OCI-LY1 (cell line): ENCODE measurements around the gene BAD.
A peak's percentile ranks its signal among the peaks of the same experiment; 100 is the strongest.

Experiments used
- H2AFZ ChIP-seq: fragments of 200-600 bp; sonication (generic), shearing (Covaris generic); 2 replicates; pipeline ENCODE4 v1.6.0; 2014; ENCODE audit warnings: antibody characterized with exemption, mild to moderate bottlenecking, low read length
- H3F3A ChIP-seq: fragments of 200-600 bp; sonication (generic), shearing (Covaris generic); 2 replicates; pipeline ENCODE4 v1.6.0; 2014; ENCODE audit warnings: mild to moderate bottlenecking, antibody characterized with exemption, low read length, moderate library complexity; ENCODE audit not compliant: insufficient read depth
- H3K27ac ChIP-seq: fragments of 200-600 bp; sonication (generic); 2 replicates; pipeline ENCODE4 v1.5.1; 2014; ENCODE audit warnings: low read length, mixed run types, mild to moderate bottlenecking, low read depth; ENCODE audit not compliant: poor library complexity, severe bottlenecking
- H3K27me3 ChIP-seq: fragments of 200-600 bp; sonication (generic); 2 replicates; pipeline ENCODE4 v1.6.0; 2014; ENCODE audit warnings: antibody characterized with exemption, mild to moderate bottlenecking, low read length, moderate library complexity; ENCODE audit not compliant: insufficient read depth
- H3K36me3 ChIP-seq: fragments of 200-600 bp; sonication (generic); 2 replicates; pipeline ENCODE4 v1.6.1; 2014; ENCODE audit warnings: mild to moderate bottlenecking, antibody characterized with exemption, low read length, moderate library complexity, mixed read lengths; ENCODE audit not compliant: insufficient read depth
- H3K4me1 ChIP-seq: fragments of 200-600 bp; sonication (generic); 2 replicates; pipeline ENCODE4 v1.5.1; 2014; ENCODE audit warnings: mild to moderate bottlenecking, low read length, moderate library complexity; ENCODE audit not compliant: insufficient read depth, severe bottlenecking
- H3K4me2 ChIP-seq: fragments of 200-600 bp; sonication (generic), shearing (Covaris generic); 2 replicates; pipeline ENCODE4 v1.6.1; 2014; ENCODE audit warnings: low read length
- H3K4me3 ChIP-seq: fragments of 200-600 bp; sonication (generic); 2 replicates; pipeline ENCODE4 v1.5.1; 2014; ENCODE audit warnings: low read length, low read depth, mild to moderate bottlenecking, mixed read lengths; ENCODE audit not compliant: poor library complexity, severe bottlenecking
- H3K79me2 ChIP-seq: fragments of 200-600 bp; shearing (Covaris generic); 2 replicates; pipeline ENCODE4 v1.6.1; 2016; ENCODE audit warnings: mixed run types, low read length, mixed read lengths; ENCODE audit not compliant: insufficient read depth
- H3K9ac ChIP-seq: fragments of 200-600 bp; sonication (generic), shearing (Covaris generic); 2 replicates; pipeline ENCODE4 v1.6.1; 2014; ENCODE audit warnings: mild to moderate bottlenecking, low read length, mixed read lengths
- H3K9me2 ChIP-seq: fragments of 200-600 bp; sonication (generic), shearing (Covaris generic); 2 replicates; pipeline ENCODE4 v1.6.1; 2014; ENCODE audit warnings: low read depth, mild to moderate bottlenecking, low read length, mixed read lengths
- H3K9me3 ChIP-seq: fragments of 200-600 bp; shearing (Covaris generic); 2 replicates; pipeline ENCODE4 v1.6.1; 2014; ENCODE audit warnings: low read length, mixed read lengths
- H4K20me1 ChIP-seq: fragments of 200-600 bp; sonication (generic), shearing (Covaris generic); 2 replicates; pipeline ENCODE4 v1.6.0; 2016; ENCODE audit warnings: mild to moderate bottlenecking, low read length; ENCODE audit not compliant: insufficient read depth
- EZH2 ChIP-seq: fragments of 200-600 bp; sonication (generic), shearing (Covaris generic); IDR thresholded peaks from 2 replicates; pipeline ENCODE4 v1.8.0; 2017; ENCODE audit warnings: borderline replicate concordance, mixed run types, mild to moderate bottlenecking, antibody characterized with exemption, low read length, moderate library complexity, mixed read lengths
- TF ChIP-seq, protein P1 (sequence below): fragments of 200-600 bp; sonication (generic), shearing (Covaris generic); IDR thresholded peaks from 2 replicates; pipeline ENCODE4 v1.5.1; 2017; ENCODE audit warnings: mild to moderate bottlenecking, antibody characterized with exemption, low read length, moderate library complexity, mixed read lengths

BAD gene

GRCh38 chr11:64232967-64233315 is 51.5 kb downstream of the BAD start:
- Histone ChIP-seq H3K4me3 (no peak overlapping the region), H3K27ac (no peak overlapping the region), H3K9ac (no peak overlapping the region), H3K36me3 (peaks cover 5% of the 10 kb centered on the region; the same call in 1 of the 2 replicates), H4K20me1 (no peaks in the 10 kb centered on the region), H3K9me2 (no peaks in the 10 kb centered on the region), H3K4me1 (peaks cover 61% of the 10 kb centered on the region), H3K79me2 (no peaks in the 10 kb centered on the region), H3K9me3 (no peaks in the 10 kb centered on the region), H3F3A (0 out of 2 replicates have a peak, but pooled peaks cover 5% of the 10 kb centered on the region), H3K4me2 (no peak overlapping the region; the same call in 1 of the 2 replicates), H3K27me3 (no peaks in the 10 kb centered on the region), H2AFZ (no peak overlapping the region)
- TF ChIP-seq EZH2: no peak
- TF ChIP-seq, protein P1, sequence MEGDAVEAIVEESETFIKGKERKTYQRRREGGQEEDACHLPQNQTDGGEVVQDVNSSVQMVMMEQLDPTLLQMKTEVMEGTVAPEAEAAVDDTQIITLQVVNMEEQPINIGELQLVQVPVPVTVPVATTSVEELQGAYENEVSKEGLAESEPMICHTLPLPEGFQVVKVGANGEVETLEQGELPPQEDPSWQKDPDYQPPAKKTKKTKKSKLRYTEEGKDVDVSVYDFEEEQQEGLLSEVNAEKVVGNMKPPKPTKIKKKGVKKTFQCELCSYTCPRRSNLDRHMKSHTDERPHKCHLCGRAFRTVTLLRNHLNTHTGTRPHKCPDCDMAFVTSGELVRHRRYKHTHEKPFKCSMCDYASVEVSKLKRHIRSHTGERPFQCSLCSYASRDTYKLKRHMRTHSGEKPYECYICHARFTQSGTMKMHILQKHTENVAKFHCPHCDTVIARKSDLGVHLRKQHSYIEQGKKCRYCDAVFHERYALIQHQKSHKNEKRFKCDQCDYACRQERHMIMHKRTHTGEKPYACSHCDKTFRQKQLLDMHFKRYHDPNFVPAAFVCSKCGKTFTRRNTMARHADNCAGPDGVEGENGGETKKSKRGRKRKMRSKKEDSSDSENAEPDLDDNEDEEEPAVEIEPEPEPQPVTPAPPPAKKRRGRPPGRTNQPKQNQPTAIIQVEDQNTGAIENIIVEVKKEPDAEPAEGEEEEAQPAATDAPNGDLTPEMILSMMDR: no peak

DNA sequence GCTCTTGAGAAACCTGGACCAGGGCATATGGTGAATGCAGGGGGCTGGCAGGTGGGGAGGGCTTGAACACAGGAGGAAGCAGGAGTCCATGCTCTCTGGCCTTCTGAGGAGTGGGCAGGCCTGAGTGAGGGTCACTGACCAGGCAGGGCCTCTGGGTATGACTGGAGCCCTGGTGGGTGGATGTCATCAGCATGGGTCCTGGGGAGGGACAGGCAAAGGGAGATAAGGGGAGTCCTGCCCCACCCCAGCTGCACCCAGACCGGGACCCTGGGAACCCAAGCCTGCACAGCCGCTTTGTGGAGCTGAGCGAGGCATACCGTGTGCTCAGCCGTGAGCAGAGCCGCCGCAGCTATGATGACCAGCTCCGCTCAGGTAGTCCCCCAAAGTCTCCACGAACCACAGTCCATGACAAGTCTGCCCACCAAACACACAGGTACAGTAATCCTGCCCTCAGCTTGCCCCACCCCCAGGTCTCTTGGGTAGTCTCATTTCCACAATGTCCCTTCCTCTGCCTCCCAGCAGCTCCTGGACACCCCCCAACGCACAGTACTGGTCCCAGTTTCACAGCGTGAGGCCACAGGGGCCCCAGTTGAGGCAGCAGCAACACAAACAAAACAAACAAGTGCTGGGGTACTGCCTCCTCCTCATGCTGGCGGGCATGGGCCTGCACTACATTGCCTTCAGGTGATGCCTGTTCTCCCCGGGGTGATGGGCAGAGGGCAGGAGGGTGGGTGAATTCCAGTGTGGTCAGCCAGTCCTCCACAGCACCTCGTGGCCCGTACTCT is 52.1 kb downstream of the BAD start:
- Histone ChIP-seq H3K9ac (no peak overlapping the region), H3K9me2 (no peaks in the 10 kb centered on the region), H3F3A (no peaks in the 10 kb centered on the region), H3K9me3 (no peaks in the 10 kb centered on the region), H4K20me1 (no peaks in the 10 kb centered on the region), H2AFZ (no peak overlapping the region), H3K27ac (no peak overlapping the region), H3K4me1 (peaks cover 59% of the 10 kb centered on the region), H3K27me3 (no peaks in the 10 kb centered on the region), H3K79me2 (no peaks in the 10 kb centered on the region), H3K4me3 (no peak overlapping the region), H3K36me3 (peaks cover 5% of the 10 kb centered on the region; the same call in 1 of the 2 replicates), H3K4me2 (no peak overlapping the region; the same call in 1 of the 2 replicates)
- TF ChIP-seq EZH2: no peak
- TF ChIP-seq, protein P1: no peak

DNA sequence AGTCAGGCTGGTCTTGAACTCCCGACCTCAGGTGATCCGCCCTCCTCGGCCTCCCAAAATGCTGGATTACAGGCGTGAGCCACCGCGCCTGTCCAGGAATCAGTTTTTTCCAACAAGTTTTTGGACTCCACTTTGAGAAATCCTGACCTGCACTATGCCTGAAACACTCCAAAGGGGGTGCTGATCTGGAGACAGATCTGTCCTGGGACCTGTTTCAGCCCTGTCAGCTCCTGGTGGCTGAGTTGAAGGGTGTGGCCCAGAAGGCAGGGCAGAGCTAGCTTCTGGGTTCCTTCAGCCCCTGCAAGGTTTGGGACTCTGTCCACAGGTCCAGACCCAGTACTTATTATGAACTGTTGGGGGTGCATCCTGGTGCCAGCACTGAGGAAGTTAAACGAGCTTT is 52.9 kb downstream of the BAD start:
- Histone ChIP-seq H3K27ac (no peak overlapping the region), H3K9me3 (no peaks in the 10 kb centered on the region), H4K20me1 (no peaks in the 10 kb centered on the region), H3K4me3 (peak overlapping the region; percentile 68), H3K79me2 (no peaks in the 10 kb centered on the region), H3K9ac (no peak overlapping the region), H3K4me1 (peaks cover 60% of the 10 kb centered on the region), H3F3A (no peaks in the 10 kb centered on the region), H3K4me2 (peak overlapping the region; percentile 79; the same call in 1 of the 2 replicates), H3K9me2 (no peaks in the 10 kb centered on the region), H3K27me3 (no peaks in the 10 kb centered on the region), H2AFZ (no peak overlapping the region), H3K36me3 (peaks cover 5% of the 10 kb centered on the region; the same call in 1 of the 2 replicates)
- no peak for TF ChIP-seq EZH2

GRCh38 chr11:64230985-64231365 is 53.5 kb downstream of the BAD start:
- Histone ChIP-seq H3K9ac (peak overlapping the region; percentile 71), H2AFZ (no peak overlapping the region), H3K9me3 (no peaks in the 10 kb centered on the region), H3K4me2 (peak overlapping the region; percentile 79), H3K27ac (peak overlapping the region; percentile 79), H3K36me3 (peaks cover 5% of the 10 kb centered on the region; the same call in 1 of the 2 replicates), H3K27me3 (no peaks in the 10 kb centered on the region), H3K79me2 (no peaks in the 10 kb centered on the region), H4K20me1 (no peaks in the 10 kb centered on the region), H3F3A (no peaks in the 10 kb centered on the region), H3K4me3 (peak overlapping the region; percentile 68), H3K4me1 (peaks cover 61% of the 10 kb centered on the region), H3K9me2 (no peaks in the 10 kb centered on the region)
- TF ChIP-seq, protein P1: no peak
- no peak for TF ChIP-seq EZH2
